Occipital lobe (tissue), 2 donors: Measurements from ENCODE around the gene NAT14. TPM values are rescaled to one million over a fixed set of nuclear protein-coding genes. Genes with fewer than 3 reads are reported as not detected.

ENCODE experiments used
- DNase-seq: peaks from one replicate; lab custom pipeline; 2025; lab: John Stamatoyannopoulos, UW
- total RNA-seq: library from RNA; depleted of rRNA; stranded (reverse); fragments of >200 nt; gene quantifications from one replicate; pipeline ENCODE4 v1.2.3, GENCODE V29; 2014

The NAT14 gene
- total RNA-seq, 1 donor from 2014 or later, result 15.0 TPM

- DNase-seq, result no peak
Observed at GRCh38 chr19:55471266-55471665, 13.7 kb upstream of the NAT14 start.

- DNase-seq, result no peak
Observed at GRCh38 chr19:55472463-55472862, 12.5 kb upstream of the NAT14 start.

DNA sequence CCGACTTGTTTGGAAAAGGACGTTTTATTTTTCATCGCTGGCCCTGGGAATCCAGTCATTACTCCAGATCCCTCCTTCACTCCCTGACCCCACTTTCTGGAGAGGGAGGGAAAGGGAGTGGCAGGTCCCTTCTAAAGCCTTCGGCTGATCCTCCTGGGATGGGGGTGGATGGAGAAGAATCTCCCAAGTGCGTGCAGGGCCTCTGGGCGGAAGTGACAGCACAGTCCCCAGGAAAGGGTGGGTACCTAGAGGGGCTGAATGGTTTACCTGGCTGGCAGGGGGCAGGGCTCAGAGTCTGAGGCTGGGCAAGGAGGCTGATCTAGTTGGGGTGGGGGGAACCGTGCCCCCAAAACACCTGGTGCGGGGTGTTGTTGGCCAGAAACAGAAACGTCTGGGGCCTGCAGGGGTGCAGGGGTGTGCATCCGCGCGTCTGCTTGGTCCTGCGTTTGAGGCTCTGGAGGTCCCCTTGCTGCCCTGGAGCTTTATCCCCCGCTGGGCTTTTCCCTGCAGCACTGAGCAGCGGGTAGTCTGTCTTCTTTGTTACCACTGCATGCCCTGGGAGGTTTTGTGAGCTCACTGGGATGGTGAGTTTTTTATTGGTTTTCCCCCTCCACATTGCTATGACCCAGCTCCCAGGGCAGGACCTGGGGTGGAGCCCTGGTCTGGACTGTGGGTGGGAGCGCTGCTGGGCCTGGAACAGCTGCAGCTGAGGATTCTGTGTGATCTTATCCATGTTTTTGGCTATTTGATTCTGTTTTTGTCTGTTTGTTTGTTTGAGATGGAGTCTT, 11.6 kb upstream of the NAT14 start:
- DNase-seq, result no peak

DNA sequence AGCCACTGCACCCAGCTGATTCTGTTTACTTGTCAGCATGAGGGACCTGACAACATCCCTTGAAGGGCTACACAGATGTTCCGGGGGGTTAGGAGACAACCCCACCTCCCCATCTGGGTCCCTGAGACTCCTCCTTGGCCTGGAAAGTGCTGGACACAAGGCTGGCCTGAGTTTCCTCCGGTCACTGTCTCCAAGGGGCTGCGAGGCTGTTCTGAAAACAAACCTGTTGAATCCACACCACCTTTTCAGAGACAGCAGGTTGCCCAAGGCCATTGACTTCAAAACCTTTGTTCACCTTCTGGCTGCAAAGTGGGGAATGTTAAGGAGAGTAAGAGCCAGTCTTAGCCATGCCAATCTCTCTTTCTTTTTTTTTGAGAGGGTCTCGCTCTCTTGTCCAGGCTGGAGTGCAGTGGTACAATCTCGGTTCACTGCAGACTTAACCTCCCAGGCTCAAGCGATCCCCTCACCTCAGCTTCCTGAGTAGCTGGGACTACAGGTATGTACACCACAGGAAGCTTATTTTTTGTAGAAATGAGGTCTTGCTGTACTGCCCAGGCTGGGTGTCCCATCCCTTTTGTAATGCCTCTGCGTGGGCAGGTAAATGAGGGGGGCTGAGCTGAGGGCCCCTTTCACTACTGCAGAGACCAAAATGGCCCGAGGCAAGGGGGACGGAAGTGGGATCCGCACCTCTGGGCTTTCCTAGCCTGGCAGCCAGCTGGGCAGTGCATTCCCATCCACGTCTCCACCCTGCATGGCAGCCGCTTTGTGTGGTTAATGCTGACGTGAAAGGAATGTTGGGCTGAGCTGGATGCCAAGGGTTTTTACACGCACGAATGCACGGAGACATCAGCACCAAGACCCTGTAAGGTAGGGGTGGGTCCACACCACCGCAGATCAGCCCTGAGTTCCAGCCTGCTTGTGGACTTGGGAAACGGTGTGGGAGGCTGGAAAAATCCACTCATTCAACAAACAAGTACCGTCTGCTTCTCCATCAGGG, 10.4 kb upstream of the NAT14 start:
- no peak for DNase-seq

DNA sequence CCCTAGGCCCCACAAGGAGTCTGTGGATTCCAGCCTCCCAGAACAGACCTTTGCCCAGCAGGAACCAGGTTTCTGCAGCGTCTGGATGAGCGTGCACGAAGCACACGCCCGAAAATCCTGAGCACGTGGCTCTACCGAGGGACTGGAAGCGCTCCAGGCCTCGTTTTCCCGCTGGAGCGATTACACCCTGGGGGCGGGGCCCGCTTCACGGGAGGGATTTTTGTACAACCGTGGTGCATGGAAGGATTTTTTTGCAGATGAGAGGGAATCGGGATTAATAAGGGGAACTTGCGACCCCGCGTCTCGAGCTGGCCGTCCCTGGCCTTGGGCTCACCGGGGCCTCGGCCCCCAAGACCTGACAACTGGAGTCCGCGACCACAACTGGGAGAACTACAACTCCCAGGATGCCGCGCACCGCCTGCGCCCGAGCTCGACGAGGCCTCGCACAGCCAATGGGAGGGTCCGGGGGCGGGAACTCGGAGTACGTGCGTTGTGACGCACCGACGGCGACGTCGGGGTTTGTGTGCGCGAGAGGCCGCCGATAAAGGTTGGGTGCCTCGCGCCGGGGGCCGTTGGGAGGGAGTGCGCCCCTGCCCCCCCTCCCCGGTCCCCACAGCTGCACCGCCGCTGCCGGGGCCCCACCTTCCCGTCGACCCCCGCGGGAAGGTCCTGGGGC, 8.8 kb upstream of the NAT14 start, which contains the start of gene ZNF628:
TSS of gene ZNF628 (plus strand) at position 518 of the 676 bp plus-strand sequence. CDS start 3,294 bp downstream, outside the sequence.
- DNase-seq, result peak; percentile 98

DNA sequence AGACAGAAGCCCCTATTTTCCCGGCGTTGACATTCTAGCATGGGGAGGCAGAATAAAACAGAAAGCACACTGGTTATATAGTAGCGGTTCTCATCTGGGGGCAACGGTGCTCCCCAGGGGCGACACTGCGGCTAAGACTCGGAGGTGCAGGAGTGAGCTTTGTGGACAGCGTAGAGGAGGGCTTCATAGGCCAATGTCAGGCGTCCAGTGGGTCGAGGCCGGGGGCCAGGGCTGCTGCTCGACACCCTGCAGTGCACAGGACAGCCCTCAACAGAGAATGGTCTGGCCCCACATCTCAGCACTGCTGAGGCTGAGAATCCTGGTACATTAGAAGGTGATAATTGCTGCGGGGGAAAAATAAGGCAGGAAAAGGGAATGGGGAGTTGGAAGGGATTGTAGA, 7.1 kb upstream of the NAT14 start:
- no peak for DNase-seq

- no peak for DNase-seq
Observed at GRCh38 chr19:55478364-55478763, 6.6 kb upstream of the NAT14 start.

GRCh38 chr19:55479045-55479444, 5.9 kb upstream of the NAT14 start:
- DNase-seq, result no peak

GRCh38 chr19:55479451-55480230, 5.3 kb upstream of the NAT14 start:
- no peak for DNase-seq

DNA sequence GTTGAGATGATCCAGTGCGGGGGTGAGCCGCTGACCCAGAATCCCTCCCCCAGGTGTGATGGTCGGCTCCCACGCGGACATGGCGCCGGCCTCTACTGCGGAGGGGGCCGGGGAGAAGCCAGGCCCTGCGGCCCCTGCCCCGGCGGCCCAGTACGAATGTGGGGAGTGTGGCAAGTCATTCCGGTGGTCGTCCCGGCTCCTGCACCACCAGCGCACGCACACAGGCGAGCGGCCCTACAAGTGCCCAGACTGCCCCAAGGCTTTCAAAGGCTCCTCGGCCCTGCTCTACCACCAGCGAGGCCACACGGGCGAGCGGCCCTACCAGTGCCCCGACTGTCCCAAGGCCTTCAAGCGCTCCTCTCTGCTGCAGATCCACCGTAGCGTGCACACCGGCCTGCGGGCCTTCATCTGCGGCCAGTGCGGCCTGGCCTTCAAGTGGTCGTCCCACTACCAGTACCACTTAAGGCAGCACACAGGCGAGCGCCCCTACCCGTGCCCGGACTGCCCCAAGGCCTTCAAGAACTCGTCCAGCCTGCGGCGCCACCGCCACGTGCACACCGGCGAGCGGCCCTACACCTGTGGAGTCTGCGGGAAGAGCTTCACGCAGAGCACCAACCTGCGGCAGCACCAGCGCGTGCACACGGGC, 3.7 kb upstream of the NAT14 start:
- DNase-seq, result no peak

DNA sequence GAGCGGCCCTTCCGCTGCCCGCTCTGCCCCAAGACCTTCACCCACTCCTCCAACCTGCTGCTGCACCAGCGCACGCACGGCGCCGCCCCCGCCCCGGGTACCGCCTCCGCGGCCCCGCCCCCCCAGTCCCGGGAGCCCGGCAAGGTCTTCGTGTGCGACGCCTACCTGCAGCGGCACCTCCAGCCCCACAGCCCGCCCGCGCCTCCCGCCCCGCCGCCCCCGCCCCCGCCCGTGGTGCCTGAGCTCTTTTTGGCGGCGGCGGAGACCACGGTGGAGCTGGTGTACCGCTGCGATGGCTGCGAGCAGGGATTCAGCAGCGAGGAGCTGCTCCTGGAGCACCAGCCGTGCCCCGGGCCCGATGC, 3.2 kb upstream of the NAT14 start:
- no peak for DNase-seq

GRCh38 chr19:55482156-55482961, 2.6 kb upstream of the NAT14 start:
- no peak for DNase-seq

DNA sequence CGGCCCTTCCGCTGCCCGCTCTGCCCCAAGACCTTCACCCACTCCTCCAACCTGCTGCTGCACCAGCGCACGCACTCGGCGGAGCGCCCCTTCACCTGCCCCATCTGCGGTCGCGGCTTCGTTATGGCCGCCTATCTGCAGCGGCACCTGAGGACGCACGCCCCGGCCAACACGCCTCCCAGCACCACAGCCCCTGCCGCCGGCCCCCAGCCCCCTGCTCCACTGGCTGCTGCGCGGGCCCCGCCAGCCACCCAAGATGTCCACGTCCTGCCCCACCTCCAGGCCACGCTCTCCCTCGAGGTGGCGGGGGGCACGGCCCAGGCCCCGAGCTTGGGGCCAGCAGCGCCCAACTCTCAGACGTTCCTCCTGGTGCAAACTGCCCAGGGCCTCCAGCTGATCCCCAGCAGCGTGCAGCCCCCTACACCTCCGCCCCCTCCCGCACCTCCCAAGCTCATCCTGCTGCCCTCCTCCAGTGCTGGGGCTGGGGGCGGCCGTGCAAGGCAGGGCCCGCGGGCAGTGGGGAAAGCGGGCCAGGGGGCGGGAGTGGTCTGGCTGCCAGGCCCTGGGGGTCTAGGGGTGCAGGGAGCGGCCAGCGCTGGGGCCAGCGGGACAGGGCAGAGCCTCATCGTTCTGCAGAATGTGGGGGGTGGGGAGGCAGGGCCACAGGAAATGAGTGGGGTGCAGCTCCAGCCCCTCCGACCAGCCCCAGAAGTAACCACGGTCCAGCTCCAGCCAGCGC, 1.9 kb upstream of the NAT14 start:
- no peak for DNase-seq

DNA sequence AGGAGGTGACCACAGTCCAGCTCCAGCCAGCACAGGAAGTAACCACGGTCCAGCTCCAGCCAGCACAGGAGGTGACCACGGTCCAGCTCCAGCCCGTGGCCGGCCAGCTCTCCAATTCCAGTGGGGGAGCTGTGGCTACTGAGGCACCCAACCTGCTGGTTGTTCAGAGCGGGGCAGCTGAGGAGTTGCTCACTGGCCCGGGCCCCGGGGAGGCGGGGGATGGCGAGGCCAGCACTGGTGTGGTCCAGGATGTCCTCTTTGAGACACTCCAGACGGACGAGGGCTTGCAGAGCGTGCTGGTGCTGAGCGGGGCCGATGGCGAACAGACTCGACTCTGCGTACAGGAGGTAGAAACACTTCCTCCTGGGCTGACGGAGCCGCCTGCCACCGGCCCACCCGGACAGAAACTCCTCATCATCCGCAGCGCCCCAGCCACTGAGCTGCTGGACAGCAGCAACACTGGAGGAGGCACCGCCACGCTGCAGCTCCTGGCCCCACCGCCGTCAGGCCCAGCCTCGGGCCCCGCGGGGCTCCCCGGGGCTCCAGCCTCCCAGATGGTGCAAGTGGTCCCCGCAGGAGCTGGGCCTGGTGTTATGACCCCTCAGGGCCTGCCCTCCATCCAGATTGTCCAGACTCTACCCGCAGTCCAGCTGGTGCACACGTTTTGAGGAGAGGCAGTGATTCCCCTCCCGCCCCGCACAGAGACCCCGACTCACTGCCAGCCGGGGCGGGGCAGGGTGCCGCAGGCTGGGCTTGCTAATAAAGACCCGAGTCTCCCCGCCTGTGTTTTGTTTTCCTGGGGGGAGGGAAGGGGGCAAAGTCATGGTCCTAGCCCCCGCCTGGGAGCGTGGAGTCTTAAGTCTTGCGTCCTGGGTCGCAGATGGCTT, 1.0 kb upstream of the NAT14 start:
- DNase-seq, result no peak

- no peak for DNase-seq
Observed at GRCh38 chr19:55485439-55486011, 537 bp downstream of the NAT14 start.

GRCh38 chr19:55486043-55486970, 1.3 kb downstream of the NAT14 start:
- DNase-seq, result no peak
